Astrocyte (in vitro differentiated cells and primary cell): ENCODE data around the gene TSPAN14.

Source experiments
- EZH2 ChIP-seq: IDR thresholded peaks from 2 replicates; pipeline ENCODE4 v1.6.1; 2012; ENCODE audit warnings: mild to moderate bottlenecking, low read length, inconsistent platforms; ENCODE audit not compliant: insufficient read depth
- TF ChIP-seq, protein P1 (sequence below): IDR thresholded peaks from 2 replicates; pipeline ENCODE4 v1.5.1; 2011; ENCODE audit warnings: low read depth, mild to moderate bottlenecking, inconsistent platforms, low read length, moderate library complexity; ENCODE audit not compliant: insufficient read depth

GRCh38 chr10:80497187-80498077, 43.3 kb downstream of the TSPAN14 start:
- TF ChIP-seq, protein P1, sequence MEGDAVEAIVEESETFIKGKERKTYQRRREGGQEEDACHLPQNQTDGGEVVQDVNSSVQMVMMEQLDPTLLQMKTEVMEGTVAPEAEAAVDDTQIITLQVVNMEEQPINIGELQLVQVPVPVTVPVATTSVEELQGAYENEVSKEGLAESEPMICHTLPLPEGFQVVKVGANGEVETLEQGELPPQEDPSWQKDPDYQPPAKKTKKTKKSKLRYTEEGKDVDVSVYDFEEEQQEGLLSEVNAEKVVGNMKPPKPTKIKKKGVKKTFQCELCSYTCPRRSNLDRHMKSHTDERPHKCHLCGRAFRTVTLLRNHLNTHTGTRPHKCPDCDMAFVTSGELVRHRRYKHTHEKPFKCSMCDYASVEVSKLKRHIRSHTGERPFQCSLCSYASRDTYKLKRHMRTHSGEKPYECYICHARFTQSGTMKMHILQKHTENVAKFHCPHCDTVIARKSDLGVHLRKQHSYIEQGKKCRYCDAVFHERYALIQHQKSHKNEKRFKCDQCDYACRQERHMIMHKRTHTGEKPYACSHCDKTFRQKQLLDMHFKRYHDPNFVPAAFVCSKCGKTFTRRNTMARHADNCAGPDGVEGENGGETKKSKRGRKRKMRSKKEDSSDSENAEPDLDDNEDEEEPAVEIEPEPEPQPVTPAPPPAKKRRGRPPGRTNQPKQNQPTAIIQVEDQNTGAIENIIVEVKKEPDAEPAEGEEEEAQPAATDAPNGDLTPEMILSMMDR, result no peak
- no peak for TF ChIP-seq EZH2
